Liver (tissue), 3 donors: ENCODE results near the gene USP17L5.
"Not testable (repeated sequence)": the region's sequence is repeated elsewhere in the genome, so short reads cannot be mapped to it uniquely, and the experiment has no call there.

Experiments used
- FOXA1 ChIP-seq: IDR thresholded peaks from 2 replicates; pipeline ENCODE4 v1.6.1; 2016; ENCODE audit warnings: antibody characterized with exemption
- RAD21 ChIP-seq, 2 donors: IDR thresholded peaks; 2 replicates each; pipeline ENCODE4 v1.6.1; 2016; ENCODE audit warnings: antibody characterized with exemption in 2 of 2, mild to moderate bottlenecking in 2 of 2
- SP1 ChIP-seq: IDR thresholded peaks from 2 replicates; pipeline ENCODE4 v1.6.1; 2018; ENCODE audit warnings: antibody characterized with exemption, mild to moderate bottlenecking
- TAF1 ChIP-seq: conservative IDR thresholded peaks from 2 replicates; pipeline ENCODE4 v1.6.1; 2016; ENCODE audit warnings: antibody characterized with exemption, mild to moderate bottlenecking
- YY1 ChIP-seq: IDR thresholded peaks from 2 replicates; pipeline ENCODE4 v1.6.1; 2016; ENCODE audit warnings: antibody characterized with exemption, mild to moderate bottlenecking
- TF ChIP-seq, protein P1 (sequence below): fragments of 150-350 bp; IDR thresholded peaks from 2 replicates; pipeline ENCODE4 v1.5.1; 2017; ENCODE audit warnings: improper control_type of control experiment, low read depth, low read length; ENCODE audit not compliant: missing input control
- TF ChIP-seq, protein P2 (sequence below): IDR thresholded peaks from 2 replicates; pipeline ENCODE4 v1.6.1; 2016; ENCODE audit warnings: antibody characterized with exemption, mild to moderate bottlenecking
- donor health status: healthy.
- donor health status: healthy.

DNA sequence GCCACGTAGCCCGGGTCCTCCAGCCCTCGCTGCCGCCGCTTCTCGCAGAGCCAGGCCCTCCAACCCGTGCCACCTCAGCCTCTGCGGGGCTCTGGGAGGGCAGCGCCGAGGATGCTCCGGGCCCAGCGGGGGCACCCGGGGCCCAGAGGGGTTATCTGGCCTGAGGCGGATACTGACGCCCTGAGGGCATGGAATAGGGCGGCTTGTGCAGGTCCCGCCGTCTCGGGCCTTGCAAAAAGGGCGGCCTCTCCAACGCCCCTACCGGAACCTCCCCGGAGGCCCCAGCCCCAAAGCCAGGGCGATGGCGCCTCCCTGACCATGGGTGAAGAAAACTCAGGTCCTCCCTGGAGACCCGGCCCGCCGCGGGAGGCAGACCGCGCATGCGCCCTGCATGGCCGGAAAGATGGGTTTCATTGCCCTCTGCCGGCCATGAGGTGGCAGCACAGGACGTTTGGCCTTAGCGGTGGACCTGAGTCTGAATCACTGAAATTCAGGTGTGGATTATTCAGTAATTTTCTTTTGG, 41.9 kb downstream of the USP17L5 start:
- TF ChIP-seq FOXA1, TAF1, YY1, SP1: not testable (repeated sequence)
- TF ChIP-seq, protein P1, sequence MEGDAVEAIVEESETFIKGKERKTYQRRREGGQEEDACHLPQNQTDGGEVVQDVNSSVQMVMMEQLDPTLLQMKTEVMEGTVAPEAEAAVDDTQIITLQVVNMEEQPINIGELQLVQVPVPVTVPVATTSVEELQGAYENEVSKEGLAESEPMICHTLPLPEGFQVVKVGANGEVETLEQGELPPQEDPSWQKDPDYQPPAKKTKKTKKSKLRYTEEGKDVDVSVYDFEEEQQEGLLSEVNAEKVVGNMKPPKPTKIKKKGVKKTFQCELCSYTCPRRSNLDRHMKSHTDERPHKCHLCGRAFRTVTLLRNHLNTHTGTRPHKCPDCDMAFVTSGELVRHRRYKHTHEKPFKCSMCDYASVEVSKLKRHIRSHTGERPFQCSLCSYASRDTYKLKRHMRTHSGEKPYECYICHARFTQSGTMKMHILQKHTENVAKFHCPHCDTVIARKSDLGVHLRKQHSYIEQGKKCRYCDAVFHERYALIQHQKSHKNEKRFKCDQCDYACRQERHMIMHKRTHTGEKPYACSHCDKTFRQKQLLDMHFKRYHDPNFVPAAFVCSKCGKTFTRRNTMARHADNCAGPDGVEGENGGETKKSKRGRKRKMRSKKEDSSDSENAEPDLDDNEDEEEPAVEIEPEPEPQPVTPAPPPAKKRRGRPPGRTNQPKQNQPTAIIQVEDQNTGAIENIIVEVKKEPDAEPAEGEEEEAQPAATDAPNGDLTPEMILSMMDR: peak; percentile 31
- TF ChIP-seq, protein P2, sequence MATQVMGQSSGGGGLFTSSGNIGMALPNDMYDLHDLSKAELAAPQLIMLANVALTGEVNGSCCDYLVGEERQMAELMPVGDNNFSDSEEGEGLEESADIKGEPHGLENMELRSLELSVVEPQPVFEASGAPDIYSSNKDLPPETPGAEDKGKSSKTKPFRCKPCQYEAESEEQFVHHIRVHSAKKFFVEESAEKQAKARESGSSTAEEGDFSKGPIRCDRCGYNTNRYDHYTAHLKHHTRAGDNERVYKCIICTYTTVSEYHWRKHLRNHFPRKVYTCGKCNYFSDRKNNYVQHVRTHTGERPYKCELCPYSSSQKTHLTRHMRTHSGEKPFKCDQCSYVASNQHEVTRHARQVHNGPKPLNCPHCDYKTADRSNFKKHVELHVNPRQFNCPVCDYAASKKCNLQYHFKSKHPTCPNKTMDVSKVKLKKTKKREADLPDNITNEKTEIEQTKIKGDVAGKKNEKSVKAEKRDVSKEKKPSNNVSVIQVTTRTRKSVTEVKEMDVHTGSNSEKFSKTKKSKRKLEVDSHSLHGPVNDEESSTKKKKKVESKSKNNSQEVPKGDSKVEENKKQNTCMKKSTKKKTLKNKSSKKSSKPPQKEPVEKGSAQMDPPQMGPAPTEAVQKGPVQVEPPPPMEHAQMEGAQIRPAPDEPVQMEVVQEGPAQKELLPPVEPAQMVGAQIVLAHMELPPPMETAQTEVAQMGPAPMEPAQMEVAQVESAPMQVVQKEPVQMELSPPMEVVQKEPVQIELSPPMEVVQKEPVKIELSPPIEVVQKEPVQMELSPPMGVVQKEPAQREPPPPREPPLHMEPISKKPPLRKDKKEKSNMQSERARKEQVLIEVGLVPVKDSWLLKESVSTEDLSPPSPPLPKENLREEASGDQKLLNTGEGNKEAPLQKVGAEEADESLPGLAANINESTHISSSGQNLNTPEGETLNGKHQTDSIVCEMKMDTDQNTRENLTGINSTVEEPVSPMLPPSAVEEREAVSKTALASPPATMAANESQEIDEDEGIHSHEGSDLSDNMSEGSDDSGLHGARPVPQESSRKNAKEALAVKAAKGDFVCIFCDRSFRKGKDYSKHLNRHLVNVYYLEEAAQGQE: not testable (repeated sequence)
- peak; percentile 42 to 66 for TF ChIP-seq RAD21 (IDR thresholded peaks at IDR 0.05)
